ENCODE data around the gene ATP2C2. TPM values are rescaled to one million over a fixed set of nuclear protein-coding genes. Genes with fewer than 3 reads are reported as not detected.

Gene ATP2C2
- total and polyA plus RNA-seq, 2 of the 8 experiments (the other 6 are each of a cell fraction or from before 2014, with no cell fraction given), result 1.2 to 2.8 TPM

DNA sequence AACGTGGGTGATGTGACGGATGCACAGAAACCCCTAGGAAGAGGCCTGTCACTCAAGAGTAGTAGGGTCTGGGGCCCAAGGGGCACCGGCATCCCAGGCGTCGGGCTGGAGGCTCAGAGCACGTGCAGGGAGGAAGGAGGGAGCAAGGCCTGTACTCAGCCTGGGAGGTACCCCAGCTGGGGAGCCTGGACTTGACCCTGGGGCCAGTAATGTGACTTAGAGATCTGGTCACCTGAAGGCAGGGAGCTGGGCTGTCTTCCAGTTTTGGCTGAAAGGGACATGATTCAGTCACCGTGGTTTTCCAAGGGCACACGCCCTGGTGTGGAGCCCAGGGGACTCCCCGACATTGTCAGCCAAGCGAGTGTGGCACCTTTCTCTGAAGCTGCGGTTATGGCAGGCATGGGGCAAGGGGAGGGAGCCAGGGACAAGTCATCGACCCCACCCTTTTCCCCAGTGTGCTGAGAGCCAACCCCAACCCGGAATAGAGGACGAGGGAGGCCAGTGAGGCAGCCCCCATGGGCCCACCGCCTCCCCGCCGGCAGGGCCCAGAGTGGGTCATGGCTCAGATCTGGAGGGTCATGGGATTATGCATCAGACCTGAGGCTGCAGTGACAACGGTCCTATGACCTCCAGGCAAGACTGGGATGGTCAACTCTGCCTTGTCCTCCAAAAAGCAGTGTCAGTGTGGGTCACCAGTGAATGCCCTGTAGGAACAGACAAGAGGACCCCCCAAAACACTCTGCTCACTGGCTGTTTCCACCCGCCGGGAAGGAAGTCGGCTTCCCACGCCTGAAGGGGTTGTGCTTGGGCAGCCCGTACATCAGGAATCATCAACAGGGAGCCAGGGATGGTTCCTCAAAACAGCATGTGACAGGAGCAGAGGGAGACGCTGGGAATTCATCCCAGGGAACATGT lies 94.2 kb downstream of the ATP2C2 start (continued):
- TF ChIP-seq RNF2 (IDR thresholded peaks at IDR 0.05; ENCODE audit: borderline replicate concordance, low read depth, low read length, missing control alignments, poor library complexity, severe bottlenecking) (no peak), SAP30 (IDR thresholded peaks at IDR 0.05; ENCODE audit: insufficient read depth, insufficient replicate concordance, low read length) (no peak), BACH1 (IDR thresholded peaks at IDR 0.05; ENCODE audit: low read length) (no peak)

Measured in H1 (cell line).